ENCODE measurements around the gene KDM8.
A peak's percentile ranks its signal among the peaks of the same experiment; 100 is the strongest.

KDM8 gene

GRCh38 chr16:27232061-27232900, 29.0 kb downstream of the KDM8 start:
- no peak for DNase-seq

- DNase-seq: no peak
Observed at GRCh38 chr16:27232901-27233625, 29.7 kb downstream of the KDM8 start.

- no peak for DNase-seq
Observed at GRCh38 chr16:27233731-27234130, 30.4 kb downstream of the KDM8 start.

GRCh38 chr16:27234171-27234570, 30.8 kb downstream of the KDM8 start:
- no peak for DNase-seq

GRCh38 chr16:27234603-27235002, 31.3 kb downstream of the KDM8 start:
- no peak for DNase-seq

GRCh38 chr16:27235055-27235937, 32.0 kb downstream of the KDM8 start:
- peak; percentile 91 for DNase-seq

GRCh38 chr16:27235938-27236245, 32.6 kb downstream of the KDM8 start:
- DNase-seq: no peak

- DNase-seq: peak; percentile 58
Observed at GRCh38 chr16:27236635-27237218, 33.4 kb downstream of the KDM8 start.

GRCh38 chr16:27237219-27238015, 34.1 kb downstream of the KDM8 start:
- peak; percentile 72 for DNase-seq

GRCh38 chr16:27238016-27238587, 34.8 kb downstream of the KDM8 start:
- no peak for DNase-seq

GRCh38 chr16:27238591-27238990, 35.3 kb downstream of the KDM8 start:
- DNase-seq: no peak

- DNase-seq: no peak
Observed at GRCh38 chr16:27239026-27239425, 35.7 kb downstream of the KDM8 start.

- DNase-seq: no peak
Observed at GRCh38 chr16:27239906-27240655, 36.8 kb downstream of the KDM8 start.

GRCh38 chr16:27240948-27241531, 37.7 kb downstream of the KDM8 start:
- no peak for DNase-seq

- no peak for DNase-seq
Observed at GRCh38 chr16:27241658-27242057, 38.3 kb downstream of the KDM8 start.

GRCh38 chr16:27242398-27242797, 39.1 kb downstream of the KDM8 start:
- no peak for DNase-seq

GRCh38 chr16:27242868-27243590, 39.7 kb downstream of the KDM8 start:
- no peak for DNase-seq

GRCh38 chr16:27243725-27244362, 40.5 kb downstream of the KDM8 start:
- no peak for DNase-seq

- DNase-seq: no peak
Observed at GRCh38 chr16:27244363-27244755, 41.0 kb downstream of the KDM8 start.

Measured in CD4-positive, alpha-beta T cell treated with Interleukin-12 subunit alpha and Interleukin-12 subunit beta, for 1 hour (primary cell).